ENCODE data around the gene TRAF7. TPM values are rescaled to one million over a fixed set of nuclear protein-coding genes. Genes with fewer than 3 reads are reported as not detected.

TRAF7 gene
- total RNA-seq, 1 donor from 2014 or later: 66.1 TPM

- Mint-ChIP-seq H3K4me3 (no peak overlapping the region), H3K4me1 (no peaks in the 10 kb centered on the region), H3K9me3 (no peaks in the 10 kb centered on the region), H3K27me3 (ENCODE audit: low read depth) (no peaks in the 10 kb centered on the region), H3K36me3 (peaks cover 17% of the 10 kb centered on the region), H3K27ac (no peak overlapping the region)
- no peak for TF ChIP-seq CTCF (IDR thresholded peaks at IDR 0.05; ENCODE audit: unreplicated experiment)
- no peak for DNase-seq (ENCODE audit: low spot score in 2 of 2, unreplicated experiment in 2 of 2)
Measured at GRCh38 chr16:2170080-2170479, 14.5 kb downstream of the TRAF7 start.

- H3K9me3 Mint-ChIP-seq: no peaks in the 10 kb centered on the region
- H3K4me3 Mint-ChIP-seq: no peak overlapping the region
- H3K27ac Mint-ChIP-seq: no peak overlapping the region
- H3K36me3 Mint-ChIP-seq: peaks cover 18% of the 10 kb centered on the region
- no peak for DNase-seq (ENCODE audit: low spot score in 2 of 2, unreplicated experiment in 2 of 2)
- no peak for TF ChIP-seq CTCF (IDR thresholded peaks at IDR 0.05; ENCODE audit: unreplicated experiment)
- no peaks in the 10 kb centered on the region for H3K4me1 Mint-ChIP-seq
- no peaks in the 10 kb centered on the region for H3K27me3 Mint-ChIP-seq (ENCODE audit: low read depth)
Measured at GRCh38 chr16:2170587-2171435, 15.2 kb downstream of the TRAF7 start.

GRCh38 chr16:2171601-2172178, 16.1 kb downstream of the TRAF7 start:
- no peak overlapping the region for H3K27ac Mint-ChIP-seq

GRCh38 chr16:2172688-2173335, 17.2 kb downstream of the TRAF7 start:
- Mint-ChIP-seq H3K4me3 (no peak overlapping the region), H3K36me3 (peaks cover 22% of the 10 kb centered on the region), H3K4me1 (no peaks in the 10 kb centered on the region), H3K9me3 (no peaks in the 10 kb centered on the region), H3K27ac (no peak overlapping the region), H3K27me3 (ENCODE audit: low read depth) (no peaks in the 10 kb centered on the region)
- no peak for DNase-seq (ENCODE audit: low spot score in 2 of 2, unreplicated experiment in 2 of 2)
- TF ChIP-seq CTCF (IDR thresholded peaks at IDR 0.05; ENCODE audit: unreplicated experiment): no peak

More at GRCh38 chr16:2171601-2172178, 16.1 kb downstream of the TRAF7 start:
- H3K27me3 Mint-ChIP-seq (ENCODE audit: low read depth): no peaks in the 10 kb centered on the region
- no peak for DNase-seq (ENCODE audit: low spot score in 2 of 2, unreplicated experiment in 2 of 2)
- no peaks in the 10 kb centered on the region for H3K9me3 Mint-ChIP-seq
- TF ChIP-seq CTCF (IDR thresholded peaks at IDR 0.05; ENCODE audit: unreplicated experiment): no peak
- H3K36me3 Mint-ChIP-seq: peaks cover 17% of the 10 kb centered on the region
- H3K4me1 Mint-ChIP-seq: no peaks in the 10 kb centered on the region
- no peak overlapping the region for H3K4me3 Mint-ChIP-seq

GRCh38 chr16:2173366-2173765, 17.8 kb downstream of the TRAF7 start:
- no peak overlapping the region for H3K27ac Mint-ChIP-seq
- no peak for TF ChIP-seq CTCF (IDR thresholded peaks at IDR 0.05; ENCODE audit: unreplicated experiment)

More at GRCh38 chr16:2173366-2173765, 17.8 kb downstream of the TRAF7 start:
- Mint-ChIP-seq H3K4me1 (no peaks in the 10 kb centered on the region), H3K27me3 (ENCODE audit: low read depth) (no peaks in the 10 kb centered on the region), H3K9me3 (no peaks in the 10 kb centered on the region), H3K36me3 (peaks cover 19% of the 10 kb centered on the region), H3K4me3 (no peak overlapping the region)
- no peak for DNase-seq (ENCODE audit: low spot score in 2 of 2, unreplicated experiment in 2 of 2)
